Heart left ventricle (tissue), 16 donors: ENCODE measurements around the gene SLBP. TPM values are rescaled to one million over a fixed set of nuclear protein-coding genes. Genes with fewer than 3 reads are reported as not detected.

Source experiments
- ATAC-seq, 4 donors: fragments of 200-7000 bp; cut with Tn5 transposase; one replicate each; pipeline ENCODE4 v1.9.1; 2020 to 2022; ENCODE audit warnings: moderate library complexity in 4 of 4, mild to moderate bottlenecking in 3 of 4, moderate number of reproducible peaks in 1 of 4
- DNase-seq, 5 donors: peaks; one replicate each; pipeline ENCODE4 v3.0.0-alpha.2; 2020
- H3K27ac ChIP-seq, 12 donors: fragments of 200-600 bp; sonication (generic) in 4 of 12; one replicate each; pipeline versions ENCODE4 v1.5.0 to v1.8.0; 2016 to 2022; ENCODE audit warnings: mild to moderate bottlenecking in 2 of 12
- H3K27me3 ChIP-seq, 9 donors: fragments of 200-600 bp; sonication (generic) in 2 of 9; one replicate each; pipeline versions ENCODE4 v1.5.1 to v1.8.0; 2016 to 2022; ENCODE audit warnings: mild to moderate bottlenecking in 3 of 9
- H3K36me3 ChIP-seq, 9 donors: fragments of 200-600 bp; sonication (generic) in 2 of 9; one replicate each; pipeline versions ENCODE4 v1.5.0 to v1.8.0; 2018 to 2022; ENCODE audit warnings: mild to moderate bottlenecking in 2 of 9
- H3K4me1 ChIP-seq, 12 donors: fragments of 200-600 bp; sonication (generic) in 4 of 12; one replicate each; pipeline versions ENCODE4 v1.5.0 to v1.8.0; 2016 to 2022; ENCODE audit warnings: mild to moderate bottlenecking in 3 of 12
- H3K4me3 ChIP-seq, 12 donors: fragments of 200-600 bp; sonication (generic) in 4 of 12; one replicate each; pipeline versions ENCODE4 v1.5.0 to v1.8.0; 2017 to 2022; ENCODE audit warnings: mild to moderate bottlenecking in 9 of 12, moderate library complexity in 4 of 12
- H3K9me3 ChIP-seq, 12 donors: fragments of 200-600 bp; sonication (generic) in 4 of 12; one replicate each; pipeline versions ENCODE4 v1.5.0 to v1.8.0; 2016 to 2022; ENCODE audit warnings: mild to moderate bottlenecking in 1 of 12
- POLR2A ChIP-seq, 2 donors: fragments of 450-650 bp; IDR thresholded peaks; one replicate each; pipeline ENCODE4 v1.6.1; 2017; ENCODE audit warnings: antibody characterized with exemption in 2 of 2, mild to moderate bottlenecking in 2 of 2, moderate library complexity in 2 of 2
- WGBS, 4 donors: extraction: QIAGEN DNeasy Blood & Tissue Kit in 2 of 4; methylation state at CpG; one replicate each; pipeline versions ENCODE4 v1.1.5 to v1.1.7; 2013 to 2018; 5-methylcytosine and 5-hydroxymethylcytosine counted together
- intact Hi-C, 10 donors: fragments of 100-400 bp; cut with DNase I; formaldehyde crosslinking; loops; one replicate each; pipeline versions ENCODE4 v1.11.1 to v1.14.2; 2022
- polyA plus RNA-seq, 2 donors: library from polyadenylated mRNA; stranded (reverse); fragments of 200-250 nt; gene quantifications; one replicate each; pipeline ENCODE4 v1.2.3, GENCODE V29; 2013
- total RNA-seq, 9 donors: library from RNA; depleted of rRNA in 2 of 9; stranded (reverse); fragments of >200 nt in 2 of 9; fragmentation: NEBNext Ultra II Directional in 3 of 9; extraction: Animal tissue kit (Norgen Biotek cat#: 25700) in 3 of 9; gene quantifications; one replicate each; pipeline versions ENCODE4 v1.1.0 to v1.2.4, GENCODE V29; 2016 to 2023
- TF ChIP-seq, protein P1 (sequence below), 12 donors: fragments of 200-600 bp; sonication (generic) in 4 of 12; IDR thresholded peaks; one replicate each; pipeline versions ENCODE4 v1.5.0 to v1.8.0; 2018 to 2022; ENCODE audit warnings: antibody characterized with exemption in 12 of 12, mild to moderate bottlenecking in 5 of 12
- donor health status: ischemic (EF 13 %, LVEDD 7.1; RV severe dilation, severe dysfunction).
- donor health status: healthy with polysubstance abuse.
- donor health status: DM: no; HTN: yes; CAD: no.
- donor health status: DM: no; HTN: no; CAD: no.
- donor health status: ischemic (EF 25% LVEDD 6.9; RV normal size, moderate dysfunction).
- donor health status: ischemic (EF 25% LVEDD 5.7; RV mildly dilated, moderate dysfunction).
- donor health status: healthy.
- donor health status: DM: yes; HTN: yes; CAD: no.
- donor health status: ischemic (EF 35%, LVEDD 5.7; RV mildly dilated, moderate dysfunction).
- donor health status: nonischemic (EF 11% LVEDD 7.7; RV severe dilation, severe dysfunction).
- donor health status: DM: yes; HTN: yes; CAD: no.
- donor health status: PGD.
- donor health status: ischemic (EF 29% LVEDD 5.4; RV normal size, mild dysfunction).
- donor health status: nonischemic (EF 23%, LVEDD 6.1; RV moderate dilation, normal function).

The SLBP gene
- total and polyA plus RNA-seq, 11 donors, result 7.2 to 27.7 (median 11.7) TPM

DNA sequence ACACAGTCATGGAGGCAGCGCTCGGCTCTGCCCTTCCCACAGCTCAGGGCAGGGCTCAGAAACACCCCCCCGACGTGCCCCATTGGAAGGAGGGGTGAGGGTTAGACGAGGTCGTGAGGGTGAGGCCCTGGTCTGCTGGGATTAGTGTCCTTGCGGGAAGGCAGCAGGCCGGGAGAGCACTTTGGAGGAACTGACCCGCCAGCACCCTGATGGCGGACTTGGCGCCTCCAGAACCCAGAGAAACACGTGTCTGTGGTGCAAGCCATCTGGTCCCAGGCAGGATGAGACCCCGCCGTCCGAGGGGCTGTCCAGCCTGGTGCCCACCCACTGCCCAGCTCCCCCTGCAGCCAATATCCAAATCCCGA, 35.5 kb upstream of the SLBP start:
- Histone ChIP-seq H3K27me3 (peaks cover 0 to 7% (median 0%) of the 10 kb centered on the region in 9 donors), H3K27ac (no peak overlapping the region), H3K9me3 (no peaks in the 10 kb centered on the region), H3K36me3 (peaks cover 0 to 28% (median 4%) of the 10 kb centered on the region in 9 donors), H3K4me1 (peaks cover 0 to 15% (median 5%) of the 10 kb centered on the region in 12 donors), H3K4me3 (no peak overlapping the region)
- WGBS, 4 donors, result 87 to 89% (median 89%) methylated on average over 11 to 16 of the region's 16 CpGs
- DNase-seq (no peak), ATAC-seq (no peak)
- intact Hi-C loops, result loop anchor here in 9 of 10 donors (2.0 to 5.0 kb wide), 6 partner anchors 60 to 155 kb away; no protein-coding TSS in a partner anchor
- TF ChIP-seq, protein P1, sequence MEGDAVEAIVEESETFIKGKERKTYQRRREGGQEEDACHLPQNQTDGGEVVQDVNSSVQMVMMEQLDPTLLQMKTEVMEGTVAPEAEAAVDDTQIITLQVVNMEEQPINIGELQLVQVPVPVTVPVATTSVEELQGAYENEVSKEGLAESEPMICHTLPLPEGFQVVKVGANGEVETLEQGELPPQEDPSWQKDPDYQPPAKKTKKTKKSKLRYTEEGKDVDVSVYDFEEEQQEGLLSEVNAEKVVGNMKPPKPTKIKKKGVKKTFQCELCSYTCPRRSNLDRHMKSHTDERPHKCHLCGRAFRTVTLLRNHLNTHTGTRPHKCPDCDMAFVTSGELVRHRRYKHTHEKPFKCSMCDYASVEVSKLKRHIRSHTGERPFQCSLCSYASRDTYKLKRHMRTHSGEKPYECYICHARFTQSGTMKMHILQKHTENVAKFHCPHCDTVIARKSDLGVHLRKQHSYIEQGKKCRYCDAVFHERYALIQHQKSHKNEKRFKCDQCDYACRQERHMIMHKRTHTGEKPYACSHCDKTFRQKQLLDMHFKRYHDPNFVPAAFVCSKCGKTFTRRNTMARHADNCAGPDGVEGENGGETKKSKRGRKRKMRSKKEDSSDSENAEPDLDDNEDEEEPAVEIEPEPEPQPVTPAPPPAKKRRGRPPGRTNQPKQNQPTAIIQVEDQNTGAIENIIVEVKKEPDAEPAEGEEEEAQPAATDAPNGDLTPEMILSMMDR (IDR thresholded peaks at IDR 0.05), result no peak
- no peak for TF ChIP-seq POLR2A (IDR thresholded peaks at IDR 0.05)

DNA sequence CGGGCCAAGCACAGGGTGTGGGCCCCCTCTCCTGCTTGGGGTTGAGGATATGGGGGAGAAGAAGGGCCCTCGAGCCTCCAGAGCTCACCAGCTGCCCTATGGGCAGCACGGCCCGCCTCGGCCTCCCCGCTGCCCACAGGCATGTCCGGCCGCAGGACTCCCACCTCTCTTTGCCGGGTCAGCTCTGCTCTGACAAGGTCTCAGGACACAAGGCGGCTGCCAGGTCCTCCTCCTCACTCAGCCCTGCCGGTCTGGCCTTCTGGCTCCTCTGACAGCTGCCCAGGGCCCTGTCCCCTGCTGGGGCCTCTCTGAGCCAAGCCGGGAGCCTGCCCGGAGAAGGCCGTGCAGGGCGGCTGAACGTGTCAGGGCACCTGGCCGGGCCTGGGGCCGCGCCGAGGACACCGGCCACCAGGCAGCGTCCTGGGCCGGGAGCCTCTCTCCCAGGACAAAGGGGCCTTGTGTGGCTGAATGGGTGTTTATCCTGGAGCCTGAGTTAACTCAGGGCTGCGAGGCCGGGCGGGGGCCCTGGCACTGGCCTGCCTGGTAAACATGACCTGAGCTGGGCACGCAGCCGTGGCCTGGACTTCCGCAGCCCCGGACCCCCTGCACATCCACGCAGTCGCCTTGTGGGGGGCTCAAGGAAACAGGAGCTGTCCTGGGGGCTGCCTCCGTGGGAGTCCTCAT, 34.9 kb upstream of the SLBP start:
- intact Hi-C loops, result loop anchor here (1.0 to 5.0 kb wide), 7 partner anchors 60 to 155 kb away; no protein-coding TSS in a partner anchor
- 82 to 87% (median 85%) methylated on average over 20 to 33 of the region's 33 CpGs for WGBS, 4 donors
- DNase-seq (no peak), ATAC-seq (no peak)
- TF ChIP-seq POLR2A (IDR thresholded peaks at IDR 0.05), result no peak
- TF ChIP-seq, protein P1 (IDR thresholded peaks at IDR 0.05), result no peak
- Histone ChIP-seq H3K4me3 (no peak overlapping the region), H3K27me3 (peaks cover 0 to 7% (median 0%) of the 10 kb centered on the region in 9 donors), H3K4me1 (peaks cover 0 to 11% (median 2%) of the 10 kb centered on the region in 12 donors), H3K9me3 (no peaks in the 10 kb centered on the region), H3K36me3 (peaks cover 0 to 33% (median 7%) of the 10 kb centered on the region in 9 donors), H3K27ac (no peak overlapping the region)

DNA sequence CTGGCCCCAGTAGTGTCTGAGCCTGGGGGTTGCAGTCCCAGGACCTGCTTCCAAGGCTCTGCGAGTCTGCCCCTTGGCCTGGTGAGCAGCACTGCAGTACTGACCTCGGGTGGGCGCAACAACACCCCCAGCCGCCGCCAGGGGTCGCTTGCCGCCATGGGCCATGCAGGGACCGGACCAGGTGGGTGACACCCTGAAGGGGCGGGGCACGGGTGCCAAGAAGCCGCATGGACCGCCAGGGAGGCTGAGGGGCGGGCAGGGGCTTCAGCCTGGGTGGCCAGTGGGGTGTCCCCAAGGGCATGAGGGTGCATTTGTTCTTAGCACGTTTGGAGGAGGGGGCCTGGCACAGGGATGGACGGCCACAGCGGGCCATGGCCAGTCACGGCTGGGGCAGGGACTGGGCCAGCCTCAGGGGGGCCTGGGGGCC, 34.2 kb upstream of the SLBP start:
- Histone ChIP-seq H3K27ac (no peak overlapping the region), H3K4me1 (peaks cover 0 to 11% (median 2%) of the 10 kb centered on the region in 12 donors), H3K4me3 (no peak overlapping the region), H3K36me3 (peaks cover 0 to 41% (median 9%) of the 10 kb centered on the region in 9 donors), H3K9me3 (no peaks in the 10 kb centered on the region), H3K27me3 (peaks cover 0 to 7% (median 0%) of the 10 kb centered on the region in 9 donors)
- WGBS, 4 donors, result 0 to 16% (median 15%) methylated on average over 2 to 17 of the region's 17 CpGs
- DNase-seq, result peak; percentile 55 to 87 (median 71)
- peak; percentile 35 to 79 (median 70) for ATAC-seq
- intact Hi-C loops, result loop anchor here (1.0 to 5.0 kb wide), 7 partner anchors 61 to 156 kb away; no protein-coding TSS in a partner anchor
- TF ChIP-seq POLR2A (IDR thresholded peaks at IDR 0.05), result no peak
- TF ChIP-seq, protein P1 (IDR thresholded peaks at IDR 0.05), result peak; percentile 68 to 88 (median 78)

DNA sequence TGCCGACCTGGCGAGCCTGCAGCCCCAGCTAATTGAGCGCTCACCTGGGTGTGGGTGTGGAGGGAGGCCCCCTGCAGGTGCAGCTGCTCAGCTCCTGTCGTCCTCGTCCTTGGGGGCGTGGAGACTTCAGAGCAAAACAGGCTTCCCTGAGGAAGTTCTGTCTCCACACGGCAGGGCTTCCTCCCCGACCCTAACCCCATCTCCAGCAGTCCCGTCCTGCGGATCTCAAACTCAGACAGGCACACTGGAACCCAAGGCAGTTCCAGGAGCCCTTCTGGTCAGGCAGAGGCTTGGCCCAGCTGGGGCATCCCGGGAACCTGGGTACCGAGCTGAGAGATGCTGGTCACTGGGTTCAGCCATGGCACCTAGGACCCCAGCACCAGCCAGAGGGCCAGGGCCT, 33.6 kb upstream of the SLBP start:
- intact Hi-C loops, result loop anchor here (1.0 to 5.0 kb wide), 7 partner anchors 62 to 157 kb away; no protein-coding TSS in a partner anchor
- ATAC-seq (peak in 1 of 4 donors; percentile 2), DNase-seq (no peak)
- TF ChIP-seq, protein P1 (IDR thresholded peaks at IDR 0.05), result no peak
- no peak for TF ChIP-seq POLR2A (IDR thresholded peaks at IDR 0.05)
- H3K4me3 ChIP-seq, result no peak overlapping the region
- H3K27me3 ChIP-seq, result peaks cover 0 to 7% (median 0%) of the 10 kb centered on the region in 9 donors
- H3K4me1 ChIP-seq, result peaks cover 0 to 11% (median 2%) of the 10 kb centered on the region in 12 donors
- H3K27ac ChIP-seq, result no peak overlapping the region
- 83 to 88% (median 87%) methylated on average over 8 to 12 of the region's 12 CpGs for WGBS, 4 donors
- H3K9me3 ChIP-seq, result no peaks in the 10 kb centered on the region
- H3K36me3 ChIP-seq, result peaks cover 0 to 47% (median 14%) of the 10 kb centered on the region in 9 donors
